Fibroblast of villous mesenchyme (primary cell): Measurements from ENCODE around the gene SSUH2. TPM values are rescaled to one million over a fixed set of nuclear protein-coding genes. Genes with fewer than 3 reads are reported as not detected.
"Not testable (repeated sequence)": the region's sequence is repeated elsewhere in the genome, so short reads cannot be mapped to it uniquely, and the experiment has no call there.

ENCODE experiments used
- DNase-seq: peaks from one replicate; pipeline ENCODE4 v3.0.0-alpha.2; 2010; ENCODE audit warnings: low read depth
- H3K4me3 ChIP-seq: 2 replicates; pipeline ENCODE4 v1.5.1; 2011; ENCODE audit warnings: low read depth, mild to moderate bottlenecking, low read length
- CTCF ChIP-seq: IDR thresholded peaks from 2 replicates; pipeline ENCODE4 v1.5.1; 2012; ENCODE audit warnings: low read depth, mild to moderate bottlenecking, low read length; ENCODE audit not compliant: insufficient read depth
- total RNA-seq: library from RNA; depleted of rRNA; stranded (reverse); fragments of >200 nt; gene quantifications from 2 replicates; pipeline ENCODE4 v1.2.3, GENCODE V29; 2012

Gene SSUH2
- total RNA-seq, 1 donor: not detected

GRCh38 chr3:8593021-8593827, 51.4 kb downstream of the SSUH2 start:
- no peak for DNase-seq
- H3K4me3 ChIP-seq: no peak overlapping the region
- no peak for TF ChIP-seq CTCF

GRCh38 chr3:8589880-8590556, 54.6 kb downstream of the SSUH2 start:
- H3K4me3 ChIP-seq: no peak overlapping the region
- no peak for TF ChIP-seq CTCF
- DNase-seq: peak; percentile 85

GRCh38 chr3:8584661-8585060, 59.9 kb downstream of the SSUH2 start:
- TF ChIP-seq CTCF: no peak
- H3K4me3 ChIP-seq: no peak overlapping the region
- no peak for DNase-seq

- TF ChIP-seq CTCF: no peak
- DNase-seq: peak; percentile 68
- no peak overlapping the region for H3K4me3 ChIP-seq
Observed at GRCh38 chr3:8581806-8582445, 62.7 kb downstream of the SSUH2 start.

GRCh38 chr3:8581373-8581772, 63.2 kb downstream of the SSUH2 start:
- H3K4me3 ChIP-seq: no peak overlapping the region
- TF ChIP-seq CTCF: no peak

GRCh38 chr3:8580434-8580833, 64.2 kb downstream of the SSUH2 start:
- not testable (repeated sequence) for H3K4me3 ChIP-seq, DNase-seq

More at GRCh38 chr3:8581373-8581772, 63.2 kb downstream of the SSUH2 start:
- no peak for DNase-seq

GRCh38 chr3:8579943-8580342, 64.7 kb downstream of the SSUH2 start:
- DNase-seq: no peak
- no peak for TF ChIP-seq CTCF
- no peak overlapping the region for H3K4me3 ChIP-seq
